ENCODE data around the gene CCDC68.
"Not testable (repeated sequence)": the region's sequence is repeated elsewhere in the genome, so short reads cannot be mapped to it uniquely, and the experiment has no call there.

Gene CCDC68
- total RNA-seq = 0.04 to 1.8 (median 0.14) reads per million in 17 experiments

- DNase-seq = peak in 3 of 4 experiments; percentile 15 to 52 (median 37)
Observed at GRCh38 chr18:54958704-54959625, at the start of gene CCDC68. Gene CCDC68, minus strand, starts transcription at chr18:54959461. Its CDS starts 16,670 bp downstream, at chr18:54942791.

GRCh38 chr18:55007602-55008001, 48.3 kb upstream of the CCDC68 start:
- DNase-seq = no peak

- DNase-seq = no peak
Observed at GRCh38 chr18:55003695-55004094, 44.4 kb upstream of the CCDC68 start.

GRCh38 chr18:55002261-55002660, 43.0 kb upstream of the CCDC68 start:
- DNase-seq = no peak

- no peak for DNase-seq
Observed at GRCh38 chr18:55001394-55002024, 42.2 kb upstream of the CCDC68 start.

GRCh38 chr18:55000529-55000928, 41.3 kb upstream of the CCDC68 start:
- no peak for DNase-seq

GRCh38 chr18:54999016-54999415, 39.8 kb upstream of the CCDC68 start:
- DNase-seq = no peak

- no peak for DNase-seq
Observed at GRCh38 chr18:54995421-54996143, 36.3 kb upstream of the CCDC68 start.

GRCh38 chr18:54991981-54992380, 32.7 kb upstream of the CCDC68 start:
- no peak for DNase-seq

GRCh38 chr18:54984908-54985307, 25.6 kb upstream of the CCDC68 start:
- no peak for DNase-seq

GRCh38 chr18:54983791-54984190, 24.5 kb upstream of the CCDC68 start:
- DNase-seq = no peak

GRCh38 chr18:54983041-54983686, 23.9 kb upstream of the CCDC68 start:
- peak; percentile 51 to 83 (median 65) for DNase-seq

GRCh38 chr18:54981076-54981475, 21.8 kb upstream of the CCDC68 start:
- no peak for DNase-seq

- no peak for DNase-seq
Observed at GRCh38 chr18:54975598-54975997, 16.3 kb upstream of the CCDC68 start.

- DNase-seq = no peak
Observed at GRCh38 chr18:54973046-54973445, 13.8 kb upstream of the CCDC68 start.

GRCh38 chr18:54968807-54969206, 9.5 kb upstream of the CCDC68 start:
- DNase-seq = peak in 3 of 4 experiments; percentile 40 to 52 (median 49)

GRCh38 chr18:54968237-54968636, 9.0 kb upstream of the CCDC68 start:
- DNase-seq = not testable (repeated sequence)

- no peak for DNase-seq
Observed at GRCh38 chr18:54967786-54968185, 8.5 kb upstream of the CCDC68 start.

- DNase-seq = peak in 2 of 4 experiments; percentile 23 to 48
Observed at GRCh38 chr18:54964741-54965140, 5.5 kb upstream of the CCDC68 start.

GRCh38 chr18:54962919-54963645, 3.8 kb upstream of the CCDC68 start:
- DNase-seq = no peak

- DNase-seq = no peak
Observed at GRCh38 chr18:54961868-54962267, 2.6 kb upstream of the CCDC68 start.

GRCh38 chr18:54961016-54961423, 1.8 kb upstream of the CCDC68 start:
- DNase-seq = peak in 2 of 4 experiments; percentile 35 to 36
